Measurements from ENCODE around the gene LARP4B.

- TF ChIP-seq CTCF (IDR thresholded peaks at IDR 0.05; ENCODE audit: low read depth, low read length) (no peak), EZH2phosphoT487 (IDR thresholded peaks at IDR 0.05; ENCODE audit: low read depth) (no peak)
These were observed 75.8 kb downstream of the LARP4B start for GRCh38 chr10:855671-856070.
